GM19463 (cell line): ENCODE data around the gene TPM1.

ENCODE experiments used
- ATAC-seq: cut with Tn5 transposase; IDR thresholded peaks from one replicate; pipeline ENCODE4 v1.9.1; 2021; ENCODE audit warnings: mild to moderate bottlenecking, moderate library complexity; ENCODE audit not compliant: unreplicated experiment

The TPM1 gene

GRCh38 chr15:63072023-63072650, 29.6 kb downstream of the TPM1 start:
- no peak for ATAC-seq

DNA sequence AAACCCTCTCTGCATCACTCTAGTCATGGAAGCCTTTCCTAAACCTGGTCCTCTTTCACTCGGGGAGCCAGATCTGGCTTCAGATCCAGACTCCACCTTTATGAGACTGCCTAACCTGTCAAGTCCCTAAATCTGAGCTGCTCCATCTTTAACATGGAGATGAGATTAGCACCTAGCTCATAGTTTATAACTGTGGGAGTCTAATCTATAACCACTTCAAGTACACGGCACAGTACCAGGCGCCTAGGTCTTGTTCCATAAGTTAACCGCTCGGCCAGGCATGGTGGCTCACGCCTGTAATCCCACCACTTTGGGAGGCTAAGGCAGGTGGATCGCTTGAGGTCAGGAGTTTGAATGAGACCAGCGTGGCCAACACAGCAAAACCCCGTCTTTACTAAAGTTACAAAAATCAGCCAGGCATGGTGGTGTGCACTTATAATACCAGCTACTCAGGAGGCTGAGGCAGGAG, 30.3 kb downstream of the TPM1 start:
- no peak for ATAC-seq

GRCh38 chr15:63073497-63074172, 31.1 kb downstream of the TPM1 start:
- ATAC-seq: no peak

DNA sequence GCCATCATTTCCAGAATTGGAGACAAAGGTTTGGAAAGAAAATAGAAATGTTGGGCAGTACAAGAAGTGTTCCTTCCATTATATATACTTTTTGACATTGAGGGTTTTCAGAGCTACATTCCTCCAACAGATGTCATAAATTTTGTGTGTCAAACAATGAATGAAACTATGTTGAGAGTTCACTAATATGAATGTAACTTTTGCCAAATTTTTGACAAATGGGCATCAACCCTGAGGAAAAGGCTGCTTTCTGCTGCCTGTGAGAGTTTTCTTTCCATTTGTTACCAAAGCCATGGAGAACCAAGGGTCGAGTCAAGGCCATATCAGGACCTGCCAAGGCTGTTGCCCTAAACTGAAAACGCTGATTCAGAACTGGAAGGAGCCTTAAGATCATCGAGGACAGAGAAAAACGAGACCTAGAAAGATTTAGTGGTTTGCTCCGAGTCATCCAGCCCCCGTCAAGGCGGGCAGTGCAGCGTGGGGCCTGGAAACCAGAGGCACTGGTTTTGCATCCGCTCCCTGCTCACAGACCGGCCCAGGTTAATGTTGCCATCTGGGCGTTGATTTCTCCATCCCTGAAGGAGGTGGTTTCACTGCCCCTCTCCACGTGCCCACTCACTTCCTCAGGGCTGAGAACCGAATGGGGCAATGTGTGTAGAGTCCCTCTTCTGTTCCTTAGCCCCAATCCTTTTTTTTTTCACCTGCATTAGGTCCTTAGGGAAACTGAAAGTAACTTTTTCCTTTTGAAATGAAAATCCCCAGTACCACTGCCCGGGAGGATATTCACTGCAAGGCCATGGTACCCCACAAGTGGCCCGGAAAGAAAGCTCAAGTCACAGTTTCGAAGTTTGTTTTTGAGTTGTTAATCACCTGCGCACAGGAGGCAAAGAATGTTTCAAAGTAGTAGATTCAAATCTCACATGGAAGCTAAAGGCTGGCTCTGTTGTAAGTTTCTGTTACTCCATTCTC, 32.8 kb downstream of the TPM1 start:
- ATAC-seq: no peak

GRCh38 chr15:63075984-63076713, 33.6 kb downstream of the TPM1 start:
- ATAC-seq: no peak

GRCh38 chr15:63076714-63077046, 34.1 kb downstream of the TPM1 start:
- ATAC-seq: no peak

DNA sequence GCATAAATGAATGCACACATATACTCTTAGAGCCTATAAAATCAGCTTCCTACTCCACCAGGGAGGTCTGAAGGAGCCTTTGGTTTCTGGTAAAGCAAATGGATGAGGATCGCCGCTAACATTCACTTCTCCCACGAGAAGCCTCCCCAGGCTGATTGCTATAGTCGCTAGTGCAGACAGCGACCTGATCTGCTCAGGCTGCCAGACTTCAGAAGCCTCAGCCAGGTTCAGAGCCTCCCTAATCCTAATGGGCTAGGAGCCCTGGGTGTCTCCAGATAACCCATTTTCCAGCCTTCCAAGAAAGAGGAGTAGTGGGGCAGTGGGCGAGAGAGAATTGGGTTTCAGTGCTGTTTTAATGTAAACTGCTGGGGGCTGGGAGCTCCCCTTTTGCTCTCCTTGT, 35.4 kb downstream of the TPM1 start:
- ATAC-seq: no peak

- no peak for ATAC-seq
Observed at GRCh38 chr15:63079947-63080626, 37.5 kb downstream of the TPM1 start.

- ATAC-seq: no peak
Observed at GRCh38 chr15:63080634-63081250, 38.2 kb downstream of the TPM1 start.

DNA sequence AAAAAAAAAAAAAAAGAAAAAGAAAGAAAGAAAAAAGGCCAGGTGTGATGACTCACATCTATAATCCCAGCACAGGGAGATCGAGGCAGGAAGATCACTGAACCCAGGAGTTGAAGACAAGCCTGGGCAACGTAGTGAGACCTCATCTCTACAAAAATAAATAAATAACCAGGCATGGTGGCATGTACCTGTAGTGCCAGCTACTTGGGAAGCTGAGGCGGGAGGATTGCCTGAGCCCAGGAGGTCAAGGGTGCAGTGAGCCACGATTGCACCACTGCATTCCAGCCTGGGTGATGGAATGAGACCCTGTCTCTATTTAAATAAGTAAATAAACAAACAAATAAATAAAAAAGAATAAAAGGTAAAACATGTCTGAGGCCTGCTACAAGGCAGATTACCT, 39.8 kb downstream of the TPM1 start:
- no peak for ATAC-seq

DNA sequence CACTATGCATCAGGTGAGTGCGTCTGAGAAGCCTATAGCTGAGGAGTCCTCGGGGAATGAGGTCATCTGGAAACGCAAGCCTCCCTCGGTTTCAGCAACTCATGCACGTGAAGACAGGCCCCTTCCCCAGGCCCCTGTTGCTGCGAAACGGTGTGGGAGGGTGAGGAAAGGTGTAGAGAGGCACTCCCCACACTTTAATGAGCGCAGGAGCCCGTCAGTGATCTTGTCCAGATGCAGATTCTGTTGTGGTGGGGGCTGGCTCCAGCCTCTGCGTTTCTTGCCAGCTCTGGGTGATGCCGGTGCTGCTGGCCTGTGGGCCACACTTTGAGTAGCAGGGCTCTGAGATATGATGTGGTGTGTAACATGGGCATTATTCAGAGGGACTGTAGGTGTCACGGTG, 40.5 kb downstream of the TPM1 start:
- ATAC-seq: no peak

- no peak for ATAC-seq
Observed at GRCh38 chr15:63083541-63083940, 41.0 kb downstream of the TPM1 start.

GRCh38 chr15:63084806-63085205, 42.3 kb downstream of the TPM1 start:
- ATAC-seq: no peak

DNA sequence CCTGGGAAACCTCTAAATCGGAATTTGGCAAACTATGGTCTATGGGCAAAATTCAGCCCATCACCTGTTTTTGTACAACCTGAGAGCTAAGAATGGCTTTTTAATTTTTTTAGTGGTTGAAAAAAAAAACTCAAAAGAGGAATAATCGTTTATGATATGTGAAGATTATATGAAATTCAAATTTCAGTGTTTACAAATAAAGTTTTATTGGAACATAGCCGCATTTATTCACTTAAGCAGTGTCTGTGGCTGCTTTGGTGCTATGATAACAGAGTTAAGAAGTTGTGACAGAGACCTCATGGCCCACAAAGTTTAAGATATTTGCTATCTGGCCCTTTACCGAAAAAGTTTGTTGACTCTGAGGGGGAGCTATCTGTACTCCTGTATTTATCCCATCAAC, 42.7 kb downstream of the TPM1 start:
- ATAC-seq: no peak

- no peak for ATAC-seq
Observed at GRCh38 chr15:63086271-63086670, 43.7 kb downstream of the TPM1 start.

GRCh38 chr15:63086947-63087346, 44.4 kb downstream of the TPM1 start:
- ATAC-seq: no peak

DNA sequence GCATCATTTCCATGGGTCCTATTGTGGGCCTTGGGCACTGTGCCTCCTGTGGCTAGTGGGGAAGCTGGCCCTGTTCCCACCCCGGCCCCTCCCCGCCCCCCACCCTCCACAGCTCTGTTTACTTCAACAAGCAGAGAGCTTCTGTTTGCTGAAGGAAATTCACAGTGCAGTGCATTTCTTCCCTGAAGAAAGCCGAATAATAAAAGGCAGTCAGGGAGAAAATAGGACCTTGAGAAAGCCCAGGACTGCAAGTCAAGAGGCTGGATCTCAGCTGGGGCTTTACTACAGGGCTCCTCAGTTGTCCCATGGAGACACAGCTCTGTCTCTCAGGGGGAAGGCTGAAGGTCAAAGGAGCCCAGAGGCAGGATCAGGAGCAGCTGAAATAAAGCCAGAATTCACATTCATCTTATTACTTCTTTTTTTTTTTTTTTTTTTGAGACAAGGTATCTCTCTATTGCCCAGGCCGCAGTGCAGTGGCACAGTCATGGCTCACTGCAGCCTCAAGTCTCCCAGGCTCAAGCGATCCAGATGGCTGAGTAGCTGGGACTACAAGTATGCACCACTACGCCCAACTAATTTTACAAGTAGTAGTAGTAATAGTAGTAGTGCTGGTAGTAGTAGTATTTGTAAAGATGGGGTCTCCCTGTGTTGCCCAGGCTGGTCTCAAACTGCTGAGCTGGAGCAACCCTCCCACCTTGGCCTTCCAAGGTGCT, 46.1 kb downstream of the TPM1 start:
- no peak for ATAC-seq

DNA sequence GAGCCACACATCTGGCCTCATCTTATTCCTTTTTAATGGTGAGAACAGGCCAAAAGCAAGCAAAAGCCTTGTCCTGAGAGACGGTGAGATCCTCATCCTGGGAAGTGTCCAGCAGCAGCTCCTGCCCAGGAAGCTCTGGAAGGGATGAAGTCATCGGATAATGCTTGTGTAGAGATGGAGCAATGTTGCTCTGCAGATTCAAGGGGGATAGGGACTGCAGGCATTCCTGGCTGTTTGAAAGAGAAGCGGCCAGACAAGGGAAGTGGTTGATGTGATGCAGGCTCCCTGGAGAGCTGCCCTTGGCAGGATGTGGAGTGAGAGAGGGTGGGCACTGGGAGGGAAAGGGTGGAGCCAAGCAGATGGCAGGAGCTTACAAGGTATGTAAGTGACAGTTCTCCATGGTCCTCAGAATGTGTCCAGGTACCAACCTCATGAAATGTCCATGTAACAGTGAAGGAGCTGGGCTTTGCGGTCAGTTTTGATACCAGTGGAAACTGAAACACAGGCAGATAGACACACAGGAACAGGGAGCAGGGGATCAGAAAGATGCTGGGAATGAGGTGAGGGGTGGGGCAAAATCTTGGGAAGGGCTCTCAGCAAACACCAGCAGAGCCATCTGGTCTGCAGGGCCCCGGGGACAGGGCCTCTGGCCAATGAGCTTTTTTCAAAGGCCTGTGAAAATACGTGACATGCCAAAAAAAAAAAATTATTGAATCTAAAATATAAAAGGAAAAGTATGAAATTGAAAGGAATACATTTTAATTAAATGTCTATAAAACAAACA, 46.9 kb downstream of the TPM1 start:
- ATAC-seq: no peak

DNA sequence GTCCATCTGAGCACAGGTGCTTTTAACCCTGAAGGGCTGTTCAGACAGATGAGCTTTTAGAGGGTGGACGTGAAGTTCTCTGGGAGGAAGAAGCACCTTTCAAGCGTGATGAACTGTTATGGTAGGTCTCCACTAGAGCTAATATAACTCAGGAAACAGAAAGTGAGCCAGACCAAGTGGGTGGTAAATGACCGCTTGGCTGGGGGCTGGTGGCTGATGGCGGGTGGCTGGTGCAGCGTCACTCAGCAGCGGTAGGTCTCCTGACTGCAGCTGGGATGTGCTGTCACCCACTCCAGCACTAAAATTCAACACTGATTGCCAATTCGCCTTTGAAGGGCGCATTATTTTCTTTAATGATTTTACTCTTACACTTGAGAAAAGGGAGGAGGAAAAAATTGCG, 47.9 kb downstream of the TPM1 start:
- ATAC-seq: no peak
